GM06990 (cell line): ENCODE data around the gene TMEM258.

ENCODE experiments used
- DNase-seq: peaks from one replicate; pipeline ENCODE4 v3.0.0-alpha.2; 2011; ENCODE audit not compliant: insufficient read length; ENCODE audit errors: extremely low read depth
- H3K27me3 ChIP-seq: replicated peaks from 2 replicates; pipeline ENCODE4 v1.6.0; 2011; ENCODE audit warnings: low read length; ENCODE audit not compliant: control insufficient read depth, insufficient read depth
- H3K36me3 ChIP-seq: 2 replicates; pipeline ENCODE4 v1.5.1; 2011; ENCODE audit warnings: low read length; ENCODE audit not compliant: control insufficient read depth, insufficient read depth
- H3K4me3 ChIP-seq: replicated peaks from 2 replicates; pipeline ENCODE4 v1.5.1; 2011; ENCODE audit warnings: low read depth, mild to moderate bottlenecking, control low read depth, low read length
- CTCF ChIP-seq: IDR thresholded peaks from 2 replicates; pipeline ENCODE4 v1.5.1; 2011; ENCODE audit warnings: low read length, control low read depth, mild to moderate bottlenecking, inconsistent platforms; ENCODE audit not compliant: insufficient read depth, poor library complexity, severe bottlenecking

Gene TMEM258

DNA sequence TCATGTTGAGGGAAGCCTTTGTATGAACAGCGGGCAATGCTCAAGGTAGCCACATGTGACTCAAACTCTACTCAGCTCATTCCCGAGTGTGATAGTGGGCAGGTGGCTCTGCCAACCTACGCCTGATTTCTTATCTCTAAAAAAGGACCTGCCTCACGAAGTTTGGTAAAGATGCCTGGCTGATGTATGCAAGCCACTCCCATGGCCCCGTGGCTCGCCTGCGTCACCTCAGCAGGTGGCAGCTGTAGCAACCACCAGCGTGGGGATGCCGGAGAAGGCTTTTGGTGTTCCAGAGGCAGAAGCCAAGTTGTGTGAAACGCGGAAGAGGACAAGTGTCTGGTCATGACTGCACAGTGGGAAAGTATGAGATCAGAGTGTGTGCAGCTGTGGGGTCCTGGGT lies 41.1 kb upstream of the TMEM258 start:
- DNase-seq = no peak
- Histone ChIP-seq H3K27me3 (no peaks in the 10 kb centered on the region), H3K36me3 (peaks cover 13% of the 10 kb centered on the region), H3K4me3 (no peak overlapping the region)
- TF ChIP-seq CTCF = no peak

- Histone ChIP-seq H3K27me3 (no peaks in the 10 kb centered on the region), H3K36me3 (peaks cover 8% of the 10 kb centered on the region), H3K4me3 (no peak overlapping the region)
- no peak for TF ChIP-seq CTCF
- no peak for DNase-seq
These were observed 40.4 kb upstream of the TMEM258 start for GRCh38 chr11:61832754-61833153.

DNA sequence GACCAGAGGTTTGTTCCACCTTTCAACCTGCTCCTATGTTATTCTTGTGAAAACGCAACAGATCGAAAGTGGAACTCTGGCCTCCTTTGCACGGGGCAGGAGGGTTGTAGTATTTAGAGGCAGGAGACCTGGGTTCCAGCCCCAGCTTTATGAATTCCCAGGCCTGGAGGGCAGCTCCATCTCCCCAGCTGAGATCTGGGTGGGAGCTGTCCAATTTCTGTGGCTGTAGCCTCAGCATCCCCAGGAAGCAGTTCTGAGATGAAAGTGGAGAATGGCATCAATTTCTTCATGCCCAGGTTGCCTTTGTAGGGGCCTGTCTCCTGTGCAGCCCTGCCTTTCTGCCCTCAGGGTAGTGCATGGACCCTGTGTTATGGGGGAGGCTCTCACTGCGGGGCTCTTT lies 39.8 kb upstream of the TMEM258 start:
- Histone ChIP-seq H3K36me3 (peaks cover 3% of the 10 kb centered on the region), H3K27me3 (no peaks in the 10 kb centered on the region), H3K4me3 (no peak overlapping the region)
- DNase-seq = no peak
- no peak for TF ChIP-seq CTCF

GRCh38 chr11:61830237-61831105 lies 38.1 kb upstream of the TMEM258 start:
- Histone ChIP-seq H3K4me3 (peak overlapping the region; percentile 98), H3K36me3 (peaks cover 3% of the 10 kb centered on the region), H3K27me3 (no peaks in the 10 kb centered on the region)
- DNase-seq = no peak
- TF ChIP-seq CTCF = no peak

- no peak for TF ChIP-seq CTCF
- no peaks in the 10 kb centered on the region for H3K27me3 ChIP-seq
- H3K36me3 ChIP-seq = peaks cover 3% of the 10 kb centered on the region
- DNase-seq = no peak
- H3K4me3 ChIP-seq = peak overlapping the region; percentile 98
These were observed 37.4 kb upstream of the TMEM258 start for GRCh38 chr11:61829806-61830205.
